ENCODE measurements around the gene SEPHS2. TPM values are rescaled to one million over a fixed set of nuclear protein-coding genes. Genes with fewer than 3 reads are reported as not detected.

Gene SEPHS2
- total RNA-seq, 1 donor from 2014 or later = 43.1 TPM

DNA sequence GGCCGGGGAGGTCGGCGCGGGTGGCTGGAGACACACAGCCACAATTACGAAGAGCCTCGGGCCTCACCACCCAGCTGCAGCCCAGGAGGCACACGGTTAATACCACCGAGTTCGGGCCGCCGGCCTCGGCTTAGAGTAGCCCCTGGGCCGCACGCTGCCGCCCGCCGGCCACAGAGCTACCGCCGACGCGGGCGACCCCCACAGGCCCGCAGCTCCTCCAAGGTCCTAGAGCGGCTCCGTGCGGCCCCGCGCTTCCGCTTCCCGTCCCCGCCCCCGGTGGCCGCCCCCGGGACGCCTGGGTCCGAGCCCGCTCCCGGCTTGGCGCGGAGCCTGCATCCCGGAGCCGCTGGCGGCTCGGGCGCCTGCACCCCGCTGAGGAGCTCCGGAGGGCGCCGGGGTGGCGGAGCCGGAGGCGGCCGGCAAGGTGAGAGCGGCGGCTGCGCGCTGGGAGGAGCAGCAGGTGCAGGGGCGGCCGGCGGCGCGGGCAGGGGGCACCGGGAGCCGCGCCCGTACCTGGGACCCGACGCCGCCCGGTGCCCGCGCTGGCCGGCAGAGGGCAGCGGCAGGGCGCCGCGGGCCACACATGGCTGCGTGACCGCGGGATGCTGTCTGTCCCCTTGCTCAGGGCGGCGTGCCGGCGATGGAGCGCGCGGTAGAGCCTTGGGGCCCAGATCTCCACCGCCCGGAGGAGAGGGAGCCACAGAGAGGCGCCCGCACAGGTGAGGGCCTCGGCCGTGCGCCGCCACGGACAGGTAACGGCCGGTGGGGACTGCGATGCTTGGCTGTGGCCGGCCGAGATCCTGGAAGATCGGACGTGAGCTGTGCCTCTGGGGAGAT is 50.3 kb downstream of the SEPHS2 start, which contains the start of gene ZNF48:
Gene ZNF48, plus strand, starts transcription at position 266 of the 837 bp plus-strand sequence. Its CDS starts 375 bp downstream, at position 641.
- DNase-seq (ENCODE audit: low spot score) = peak; percentile 80
- Mint-ChIP-seq H3K9me3 (ENCODE audit: unreplicated experiment) (no peaks in the 10 kb centered on the region), H3K27me3 (ENCODE audit: unreplicated experiment) (peaks cover 21% of the 10 kb centered on the region), H3K36me3 (ENCODE audit: low read depth, unreplicated experiment) (peaks cover 13% of the 10 kb centered on the region), H3K27ac (ENCODE audit: unreplicated experiment) (peak within 1 kb of the TSS; percentile 99), H3K4me1 (ENCODE audit: unreplicated experiment) (peaks cover 32% of the 10 kb centered on the region), H3K4me3 (ENCODE audit: unreplicated experiment) (peak within 1 kb of the TSS; percentile 97)
- TF ChIP-seq CTCF (IDR thresholded peaks at IDR 0.05; ENCODE audit: unreplicated experiment) = peak; percentile 41

- H3K4me3 Mint-ChIP-seq (ENCODE audit: unreplicated experiment) = peak overlapping the region; percentile 92
- H3K4me1 Mint-ChIP-seq (ENCODE audit: unreplicated experiment) = peaks cover 28% of the 10 kb centered on the region
- H3K9me3 Mint-ChIP-seq (ENCODE audit: unreplicated experiment) = no peaks in the 10 kb centered on the region
- peaks cover 13% of the 10 kb centered on the region for H3K36me3 Mint-ChIP-seq (ENCODE audit: low read depth, unreplicated experiment)
- no peak for DNase-seq (ENCODE audit: low spot score)
- H3K27ac Mint-ChIP-seq (ENCODE audit: unreplicated experiment) = peak overlapping the region; percentile 99
- H3K27me3 Mint-ChIP-seq (ENCODE audit: unreplicated experiment) = peaks cover 21% of the 10 kb centered on the region
- no peak for TF ChIP-seq CTCF (IDR thresholded peaks at IDR 0.05; ENCODE audit: unreplicated experiment)
Observed at GRCh38 chr16:30394592-30395154, 51.0 kb downstream of the SEPHS2 start.

Other genes with a start within 250 kb of the SEPHS2 start
- gene SULT1A3, start 246.6 kb downstream of the SEPHS2 start, total RNA-seq (ENCODE audit: unreplicated experiment) = 17.9 TPM
- 10.7 TPM for gene NPIPB13, start 197.4 kb downstream of the SEPHS2 start, total RNA-seq (ENCODE audit: unreplicated experiment)
- 77.2 TPM for gene CD2BP2, start 90.6 kb downstream of the SEPHS2 start, total RNA-seq (ENCODE audit: unreplicated experiment)
- gene TBC1D10B, start 75.4 kb downstream of the SEPHS2 start, total RNA-seq (ENCODE audit: unreplicated experiment) = 62.4 TPM
- gene MYL11, start 71.1 kb downstream of the SEPHS2 start, total RNA-seq (ENCODE audit: unreplicated experiment) = 0.85 TPM
- gene SEPTIN1, start 63.3 kb downstream of the SEPHS2 start, total RNA-seq (ENCODE audit: unreplicated experiment) = 1.6 TPM
- 40.4 TPM for gene ZNF48, start 50.5 kb downstream of the SEPHS2 start, total RNA-seq (ENCODE audit: unreplicated experiment)
- gene ZNF771, start 38.3 kb downstream of the SEPHS2 start, total RNA-seq (ENCODE audit: unreplicated experiment) = 16.3 TPM
- 61.1 TPM for gene DCTPP1, start 15.8 kb downstream of the SEPHS2 start, total RNA-seq (ENCODE audit: unreplicated experiment)
- not detected for gene ITGAL, start 26.9 kb upstream of the SEPHS2 start, total RNA-seq (ENCODE audit: unreplicated experiment)
- 31.4 TPM for gene ZNF768, start 80.7 kb upstream of the SEPHS2 start, total RNA-seq (ENCODE audit: unreplicated experiment)
- 9.7 TPM for gene ZNF747, start 89.0 kb upstream of the SEPHS2 start, total RNA-seq (ENCODE audit: unreplicated experiment)
- gene ZNF764, start 112.5 kb upstream of the SEPHS2 start, total RNA-seq (ENCODE audit: unreplicated experiment) = 13.8 TPM
- gene ZNF688, start 125.8 kb upstream of the SEPHS2 start, total RNA-seq (ENCODE audit: unreplicated experiment) = 9.6 TPM
- gene ZNF785, start 139.8 kb upstream of the SEPHS2 start, total RNA-seq (ENCODE audit: unreplicated experiment) = 33.5 TPM
- 12.0 TPM for gene ZNF689, start 164.5 kb upstream of the SEPHS2 start, total RNA-seq (ENCODE audit: unreplicated experiment)
- gene PRR14, start 205.1 kb upstream of the SEPHS2 start, total RNA-seq (ENCODE audit: unreplicated experiment) = 45.3 TPM
- 60.9 TPM for gene FBRS, start 212.6 kb upstream of the SEPHS2 start, total RNA-seq (ENCODE audit: unreplicated experiment)